Medulla oblongata (tissue), 1 donor: ENCODE measurements around the gene POLR3E.
"Not testable (repeated sequence)": the region's sequence is repeated elsewhere in the genome, so short reads cannot be mapped to it uniquely, and the experiment has no call there.

Experiments
- DNase-seq: peaks from one replicate; pipeline ENCODE4 v3.0.0-alpha.2; 2015; ENCODE audit errors: extremely low spot score

The POLR3E gene

DNA sequence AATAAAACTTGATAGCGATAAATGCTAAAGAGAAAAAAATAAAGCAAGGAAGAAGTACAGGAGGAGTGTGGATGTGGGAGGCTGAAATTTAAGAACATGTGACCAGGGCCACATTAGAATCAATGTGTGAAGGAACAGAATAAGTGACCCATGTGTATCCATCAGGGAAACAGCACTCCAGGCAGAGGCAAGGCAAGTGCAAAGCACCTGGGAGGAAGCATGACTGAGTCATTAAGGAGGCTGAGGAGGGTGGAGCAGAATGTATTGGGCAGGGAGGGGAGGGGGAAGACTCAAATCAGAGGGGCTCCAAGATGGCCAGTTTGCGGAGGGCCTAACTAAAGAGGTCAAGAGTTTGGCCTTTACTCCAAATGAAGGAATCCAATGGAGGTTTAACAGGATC, 69.2 kb downstream of the POLR3E start:
- DNase-seq: no peak

DNA sequence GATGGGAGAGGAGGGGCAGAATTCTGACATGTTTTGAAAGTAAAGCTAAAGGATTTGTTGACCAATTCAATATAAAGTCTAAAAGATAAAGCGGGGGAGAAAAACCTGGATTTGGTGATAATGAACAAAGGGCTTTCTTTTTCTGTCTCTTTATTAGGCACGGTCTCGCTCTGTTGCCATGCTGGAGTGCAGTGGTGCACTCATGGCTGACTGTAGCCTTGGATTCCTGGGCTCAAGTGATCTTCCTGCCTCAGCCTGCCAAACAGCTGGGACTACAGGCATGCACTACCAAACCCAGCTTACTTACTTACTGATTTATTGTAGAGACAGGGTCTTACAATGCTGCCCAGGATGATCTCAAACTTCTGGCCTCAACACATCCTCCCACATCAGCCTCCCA, 69.7 kb downstream of the POLR3E start:
- no peak for DNase-seq

DNA sequence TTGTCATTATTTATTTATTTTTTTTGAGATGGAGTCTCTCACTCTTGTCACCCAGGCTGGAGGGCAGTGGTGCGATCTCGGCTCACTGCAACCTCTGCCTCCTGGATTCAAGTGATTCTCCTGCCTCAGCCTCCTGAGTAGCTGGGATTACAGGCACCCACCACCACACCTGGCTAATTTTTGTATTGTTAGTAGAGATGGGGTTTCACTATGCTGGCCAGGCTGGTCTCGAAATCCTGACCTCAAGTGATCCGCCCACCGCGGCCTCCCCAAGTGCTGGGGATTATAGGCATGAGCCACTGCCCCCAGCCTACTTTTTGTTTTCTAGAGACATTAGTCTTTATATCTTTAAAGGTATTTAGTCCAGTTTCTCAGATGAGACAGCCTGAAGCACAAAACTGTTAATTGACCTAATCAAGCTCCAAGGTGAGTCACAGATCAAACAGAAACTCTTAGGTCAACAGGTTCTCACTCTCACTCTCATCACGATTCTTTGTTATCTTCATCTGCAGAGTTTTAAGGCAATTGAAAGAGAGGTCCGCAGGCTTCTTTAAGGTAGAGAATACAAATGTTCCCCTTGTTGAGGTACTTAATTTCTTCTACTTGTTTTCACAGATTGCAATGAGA, 71.1 kb downstream of the POLR3E start:
- DNase-seq: not testable (repeated sequence)

DNA sequence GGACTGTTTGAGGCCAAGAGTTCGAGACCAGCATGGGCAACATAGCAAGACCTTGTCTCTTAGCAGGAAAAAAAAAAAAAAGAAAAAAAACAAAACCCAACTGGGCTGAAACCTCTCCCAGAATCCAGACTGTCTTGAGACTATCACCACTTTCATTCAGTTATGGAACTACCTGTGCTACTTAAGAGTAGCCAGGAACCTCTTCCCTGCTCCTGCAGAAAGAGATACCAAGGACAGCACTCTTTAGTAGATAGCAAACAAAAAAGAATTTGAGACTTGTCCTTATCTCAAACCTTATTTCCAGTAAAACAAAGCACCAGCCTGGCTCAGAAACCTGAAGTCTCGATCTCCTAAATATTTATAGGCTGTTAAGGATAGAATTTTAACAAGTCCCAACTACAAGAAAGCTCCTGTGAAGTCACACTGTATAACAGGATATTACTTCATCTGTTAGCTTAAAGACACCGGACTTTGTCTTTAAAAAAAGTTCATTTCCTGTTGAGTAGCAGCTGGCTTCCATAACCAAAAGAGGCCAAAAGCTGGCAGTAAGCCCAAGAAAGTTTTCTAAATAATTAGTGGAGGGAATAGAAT, 72.1 kb downstream of the POLR3E start:
- DNase-seq: no peak

DNA sequence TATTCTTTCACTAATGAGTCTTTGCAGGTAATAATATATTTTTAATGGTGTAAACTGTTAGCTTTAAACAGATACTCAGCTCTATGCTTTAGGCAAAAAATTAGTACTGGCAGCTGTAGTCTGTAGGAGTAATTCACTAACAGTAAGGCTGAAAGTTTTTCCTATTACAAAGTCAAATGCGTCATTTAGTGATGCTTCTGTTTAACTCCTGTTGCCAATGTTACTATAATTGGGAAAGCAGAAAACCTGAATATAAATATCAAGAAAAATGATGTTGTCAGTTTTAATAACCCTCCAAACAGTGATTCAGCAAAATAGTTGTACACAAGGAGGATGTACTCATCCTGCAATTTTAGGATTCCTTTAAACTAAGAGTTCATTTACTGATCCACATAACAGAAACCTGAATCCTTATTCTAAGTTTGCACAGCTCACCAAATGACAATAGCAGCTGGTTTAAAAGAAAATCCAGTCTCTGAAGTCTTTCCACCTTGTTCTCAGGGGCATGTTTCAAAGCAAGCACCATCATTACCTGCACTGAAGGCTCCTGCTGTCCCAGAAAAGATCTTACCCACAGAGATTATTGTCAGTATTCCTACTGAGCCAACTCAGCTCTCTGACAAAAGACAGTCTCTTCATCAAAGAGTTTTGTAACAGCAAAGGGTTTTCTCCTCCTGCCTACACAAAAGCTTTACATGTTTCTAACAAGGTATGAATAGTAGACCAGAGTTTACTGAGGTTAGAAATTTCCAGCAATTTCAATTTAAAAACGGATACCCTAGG, 73.0 kb downstream of the POLR3E start:
- no peak for DNase-seq

DNA sequence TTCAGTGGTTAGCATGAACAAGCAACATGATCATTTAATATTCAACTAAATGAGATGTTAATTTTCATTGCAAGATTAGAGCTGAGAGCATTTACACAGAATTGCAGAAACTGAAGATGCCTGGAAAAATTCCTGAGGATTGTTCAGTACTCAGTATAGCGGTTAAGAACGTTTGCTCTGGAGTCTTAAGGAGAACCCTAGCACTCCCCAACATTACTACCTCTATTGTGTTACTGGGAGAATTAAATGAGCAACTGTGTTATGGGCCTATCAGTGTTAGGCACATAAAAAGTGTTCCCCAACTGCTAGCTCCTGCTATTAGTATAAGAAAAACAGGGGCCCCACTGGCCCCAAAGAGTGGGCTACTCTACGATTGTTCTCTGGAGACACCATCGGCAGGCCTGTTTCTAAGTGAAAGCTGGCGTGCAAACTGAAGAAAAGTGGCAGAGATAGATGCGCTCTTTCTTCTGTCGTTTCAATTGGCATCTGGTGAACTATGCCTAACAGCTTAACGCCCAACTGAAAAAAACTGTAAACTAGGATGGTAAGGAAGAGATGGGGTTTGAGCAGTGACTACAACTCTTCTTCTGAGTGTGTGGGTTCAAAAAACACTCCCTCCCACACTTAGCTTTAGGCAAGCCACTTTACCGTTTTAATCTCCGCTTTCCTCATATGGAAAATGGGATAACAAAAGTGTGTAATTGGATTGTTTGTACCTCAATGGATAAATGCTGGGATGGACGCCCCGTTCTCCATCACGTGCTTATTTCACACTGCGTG, 75.9 kb downstream of the POLR3E start:
- DNase-seq: no peak

DNA sequence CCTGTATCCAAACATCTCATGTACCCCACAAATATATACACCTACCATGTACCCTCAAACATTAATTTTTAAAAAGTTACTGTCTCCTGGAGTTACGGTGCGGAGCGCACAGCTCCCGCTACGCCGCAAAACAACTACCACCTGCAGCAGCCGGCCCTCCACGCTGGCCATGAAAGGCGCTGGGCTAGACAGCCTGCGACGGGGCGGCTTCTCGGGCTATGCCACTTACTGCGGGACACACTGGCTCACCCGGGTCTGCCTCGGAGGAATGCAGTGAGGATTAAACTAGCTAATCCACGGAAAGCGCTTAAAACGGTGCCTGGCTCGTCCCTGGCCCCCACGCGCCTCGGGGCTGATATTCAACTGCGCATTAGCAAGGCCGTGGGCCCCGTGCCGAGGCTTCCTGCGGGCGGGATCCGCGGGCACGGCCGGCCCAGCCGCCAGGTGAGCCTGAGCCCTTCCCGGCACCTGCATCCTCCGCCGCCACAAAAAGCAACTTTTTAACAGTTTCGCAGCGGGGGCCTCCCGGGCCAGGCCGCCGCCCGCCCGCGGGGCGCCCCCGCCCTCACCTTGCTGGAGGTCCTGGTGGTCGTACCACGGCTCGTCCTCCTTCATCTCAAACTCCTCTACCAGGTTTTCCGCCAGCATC, 76.6 kb downstream of the POLR3E start:
- no peak for DNase-seq

DNA sequence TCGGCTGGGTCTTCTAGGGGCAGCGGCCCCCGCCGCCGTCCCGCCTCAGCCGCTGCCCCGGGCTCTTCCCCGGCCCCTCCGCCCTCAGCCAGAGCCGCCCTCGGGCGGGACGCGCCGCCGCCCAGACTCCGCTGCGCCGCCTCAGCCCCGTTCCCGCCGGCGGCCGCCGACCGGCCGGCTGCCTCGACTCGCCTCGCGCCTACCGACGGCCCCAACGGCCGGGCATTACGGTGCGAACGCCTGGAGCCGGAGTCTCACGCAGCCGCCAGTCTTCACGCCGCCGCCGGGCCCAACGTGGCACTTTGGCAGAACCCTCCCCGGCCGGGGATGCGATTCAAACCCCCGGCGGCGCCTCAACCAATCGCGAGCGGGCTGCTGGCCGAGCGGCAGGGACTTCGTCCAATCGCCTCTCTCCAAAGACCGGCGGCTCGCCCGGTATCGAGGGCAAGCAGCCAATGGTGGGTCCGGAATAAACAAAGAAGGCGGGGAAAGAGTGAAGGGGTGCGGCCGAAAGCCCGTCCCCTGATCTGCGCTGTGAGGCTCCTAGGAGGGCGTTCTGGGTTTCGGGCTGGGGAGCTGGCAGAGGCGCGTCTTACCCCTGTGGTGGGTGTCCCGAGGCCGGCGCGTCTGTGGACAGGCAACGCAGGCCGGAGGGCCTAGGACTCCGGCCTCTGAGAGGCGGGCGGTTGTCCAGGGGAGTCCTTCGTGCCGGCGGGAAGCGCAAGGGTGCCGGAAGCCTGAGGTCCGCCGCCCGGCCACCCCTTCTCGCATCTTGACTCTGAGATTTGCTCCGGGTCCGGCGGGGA, 77.3 kb downstream of the POLR3E start, which contains the start of gene CDR2:
Gene CDR2, minus strand, starts transcription at position 309 of the 806 bp plus-strand sequence. CDS start 310 bp downstream, outside the sequence.
- peak; percentile 98 for DNase-seq

DNA sequence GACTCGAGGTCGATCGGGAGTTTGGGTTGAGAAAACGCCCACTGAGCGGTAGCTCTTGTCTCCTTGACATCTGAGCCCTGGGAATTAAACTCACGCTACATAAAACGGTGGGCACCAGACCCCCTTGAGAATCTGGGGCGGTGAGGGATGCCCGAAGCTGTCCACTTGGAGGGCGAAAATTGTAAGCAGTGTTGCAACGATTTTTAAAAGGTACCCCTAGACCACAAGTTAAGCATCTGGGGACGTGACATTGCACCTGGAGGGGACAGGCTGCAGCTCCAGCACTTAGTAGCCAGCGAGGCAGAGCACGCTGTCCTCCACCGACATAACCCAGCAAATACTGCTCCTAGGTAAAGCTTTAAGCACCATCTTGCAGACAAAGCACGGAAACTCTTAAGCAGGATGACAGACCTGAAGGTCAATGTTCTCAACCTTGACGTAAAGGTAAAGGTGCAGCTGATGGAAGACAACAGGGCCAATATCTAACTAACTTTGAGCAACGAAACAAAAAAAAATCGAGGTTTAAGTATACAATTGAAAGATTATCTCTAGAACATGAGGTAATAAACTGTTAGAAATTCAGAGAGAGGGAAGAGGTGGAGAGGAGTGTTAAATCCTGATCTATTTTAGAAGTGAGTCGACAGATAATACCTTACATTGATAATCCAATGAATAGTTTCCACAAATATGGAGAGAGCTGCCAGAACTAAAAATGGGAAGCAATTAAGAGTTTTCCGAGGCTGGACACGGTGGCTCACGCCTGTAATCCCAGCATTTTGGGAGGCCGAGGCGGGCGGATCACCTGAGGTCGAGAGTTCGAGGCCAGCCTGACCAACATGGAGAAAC, 78.1 kb downstream of the POLR3E start:
- no peak for DNase-seq

DNA sequence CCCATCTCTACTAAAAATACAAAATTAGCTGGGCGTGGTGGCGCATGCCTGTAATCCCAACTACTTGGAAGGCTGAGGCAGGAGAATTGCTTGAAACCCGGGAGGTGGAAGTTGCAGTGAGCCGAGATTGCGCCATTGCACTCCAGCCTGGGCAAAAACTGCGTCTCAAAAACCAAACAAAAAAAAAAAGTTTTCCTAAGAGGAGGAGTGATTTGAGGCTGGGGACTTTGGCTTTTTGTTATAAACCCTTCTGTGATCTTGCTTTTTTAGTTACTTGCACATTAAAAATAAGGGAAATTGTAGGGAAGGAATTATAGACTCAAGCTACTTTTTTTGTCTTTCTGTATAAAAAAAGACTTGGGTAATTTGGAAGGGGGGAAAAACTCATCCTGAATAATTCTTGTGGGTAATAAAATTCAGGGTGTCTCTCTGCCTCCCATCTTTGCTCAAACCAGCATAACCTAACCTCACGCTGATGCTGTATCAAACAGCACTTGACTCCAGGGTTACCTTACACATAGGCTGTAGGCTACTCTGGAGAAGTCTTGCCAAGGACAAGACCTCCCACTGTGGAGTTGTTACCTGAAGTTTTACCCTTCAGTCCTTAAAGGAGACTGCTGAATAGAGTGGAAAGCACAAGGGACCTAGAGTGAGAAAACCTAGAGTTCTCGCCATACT, 78.9 kb downstream of the POLR3E start:
- DNase-seq: no peak

DNA sequence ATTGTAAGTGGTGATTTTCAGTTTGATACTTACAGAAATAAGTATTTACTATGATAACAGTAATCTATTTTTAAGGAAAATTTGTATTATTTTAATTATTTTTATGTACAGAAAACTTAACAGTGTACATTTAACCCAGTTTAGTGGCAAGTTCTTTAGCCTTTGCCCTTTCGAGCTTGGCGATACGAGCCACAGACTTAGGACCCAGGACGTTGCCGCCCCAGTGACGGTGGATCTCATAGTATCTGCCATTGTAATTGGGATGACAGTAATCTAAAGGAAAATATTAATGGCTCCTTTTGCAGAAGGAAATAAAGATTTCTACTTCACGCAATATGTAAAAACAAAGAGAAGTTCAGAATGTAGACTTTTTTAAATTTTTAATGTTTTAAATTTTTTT, 82.4 kb downstream of the POLR3E start:
- no peak for DNase-seq

DNA sequence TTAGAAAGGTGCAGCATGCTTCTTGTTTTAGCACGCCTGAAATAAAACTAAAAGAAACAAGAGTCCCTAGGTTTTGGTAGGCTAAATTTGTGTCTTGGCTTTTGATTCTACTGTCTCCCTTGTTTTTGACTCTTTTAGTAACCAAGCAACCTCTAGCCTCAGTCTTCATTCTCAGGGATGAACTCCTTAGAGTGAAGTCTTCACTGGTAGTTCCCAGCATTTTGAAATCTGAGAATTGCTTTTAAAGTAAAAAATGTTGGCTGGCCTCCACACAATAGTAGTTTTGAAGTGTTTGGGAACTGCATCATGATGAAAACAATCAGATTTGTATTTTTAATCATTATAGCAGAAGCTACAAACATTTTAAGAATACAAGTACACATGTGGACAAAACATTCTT, 83.3 kb downstream of the POLR3E start:
- no peak for DNase-seq

DNA sequence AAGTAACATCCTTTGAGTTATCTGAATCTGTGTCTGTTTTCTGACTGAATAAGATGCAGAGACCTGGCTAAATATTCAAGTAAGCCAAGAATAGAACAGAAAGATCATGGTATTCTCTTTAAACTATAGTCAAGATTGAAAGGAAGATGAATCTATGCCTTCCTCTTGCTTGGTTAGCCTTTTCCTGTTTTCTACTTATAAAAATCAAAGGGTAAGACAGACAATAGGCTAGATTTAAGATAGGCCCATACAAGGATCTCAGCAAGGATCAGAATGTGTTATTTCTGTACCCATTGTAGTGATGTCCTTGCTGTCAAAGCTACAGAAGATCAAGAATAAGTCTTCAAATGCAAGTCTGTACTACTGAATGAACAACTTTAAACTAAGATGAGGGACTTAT, 84.2 kb downstream of the POLR3E start:
- no peak for DNase-seq

DNA sequence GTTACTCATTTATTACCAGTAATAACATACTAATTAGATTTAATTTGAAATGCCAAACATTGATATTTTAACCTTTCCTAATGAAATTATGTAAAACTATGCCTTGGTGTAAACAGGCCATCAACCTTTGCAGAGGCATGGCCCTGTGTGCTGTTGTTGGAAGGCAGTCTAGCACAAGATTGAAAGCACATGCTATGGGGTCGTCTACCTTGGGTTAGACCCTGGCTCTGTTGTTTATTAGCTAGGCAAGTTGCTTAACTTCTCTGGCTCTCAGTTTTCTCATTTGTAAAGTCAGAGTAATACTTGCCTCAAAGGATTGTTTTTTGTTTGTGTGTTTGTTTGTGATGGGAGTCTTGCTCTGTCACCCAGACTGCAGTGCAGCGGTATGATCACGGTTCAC, 86.6 kb downstream of the POLR3E start:
- DNase-seq: no peak
